ENCODE data around the gene ACAD10.
"Not testable (repeated sequence)": the region's sequence is repeated elsewhere in the genome, so short reads cannot be mapped to it uniquely, and the experiment has no call there.

The ACAD10 gene

DNA sequence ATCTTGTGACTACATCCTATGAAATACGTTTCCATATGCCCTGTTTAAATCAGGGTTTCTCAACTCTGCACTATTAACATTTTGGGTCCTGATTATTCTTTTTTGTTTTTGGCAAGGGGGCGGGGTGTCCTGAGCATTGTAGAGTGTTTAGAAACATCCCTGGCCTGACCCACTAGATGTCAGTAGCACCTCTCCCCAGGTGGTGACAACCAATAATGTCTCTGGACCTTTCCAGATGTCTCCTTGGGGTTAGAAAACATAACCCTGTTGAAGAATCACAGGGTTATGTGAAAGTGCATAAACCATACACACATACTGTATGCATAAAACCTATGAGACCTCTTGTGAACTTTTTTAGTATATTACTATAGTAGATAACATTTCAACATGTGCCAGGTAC is 1.4 kb downstream of the ACAD10 start:
- DNase-seq (ENCODE audit: low read depth): no peak

DNA sequence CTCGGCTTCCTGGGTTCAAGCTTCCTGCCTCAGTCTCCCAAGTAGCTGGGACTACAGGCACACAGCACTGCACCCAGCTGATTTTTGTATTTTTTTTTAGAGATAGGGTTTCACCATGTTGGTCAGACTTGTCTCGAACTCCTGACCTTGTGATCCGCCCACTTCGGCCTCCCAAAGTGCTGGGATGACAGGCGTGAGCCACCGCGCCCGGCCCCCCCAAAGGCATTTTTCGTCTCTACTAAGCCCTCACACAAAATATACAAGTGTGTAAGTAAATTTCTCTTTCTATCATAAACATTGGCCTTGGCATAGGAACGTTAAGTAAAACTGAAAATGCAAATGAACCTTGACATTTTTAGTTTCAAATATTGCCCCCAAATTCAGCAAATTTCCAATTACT is 2.1 kb downstream of the ACAD10 start:
- no peak for DNase-seq (ENCODE audit: low read depth)

DNA sequence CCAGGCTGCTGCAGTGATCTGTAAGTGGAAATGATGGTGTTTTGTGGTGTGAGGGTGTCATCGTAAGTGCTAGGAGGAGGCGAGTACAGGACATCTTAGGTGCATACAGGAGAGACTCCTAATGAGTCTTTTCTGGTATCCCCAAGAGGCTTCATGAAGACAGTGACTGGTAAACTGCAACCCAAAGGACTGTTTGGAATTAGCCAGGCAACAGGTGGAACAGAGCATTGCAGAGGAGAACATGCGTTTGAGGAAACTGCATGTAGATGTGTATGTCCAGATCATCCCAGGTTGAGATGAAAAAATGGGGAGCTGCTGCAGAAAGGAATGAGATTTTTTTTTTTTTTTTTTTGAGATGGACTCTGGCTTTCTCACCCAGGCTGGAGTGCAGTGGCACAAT is 5.4 kb downstream of the ACAD10 start:
- DNase-seq (ENCODE audit: low read depth): no peak

DNA sequence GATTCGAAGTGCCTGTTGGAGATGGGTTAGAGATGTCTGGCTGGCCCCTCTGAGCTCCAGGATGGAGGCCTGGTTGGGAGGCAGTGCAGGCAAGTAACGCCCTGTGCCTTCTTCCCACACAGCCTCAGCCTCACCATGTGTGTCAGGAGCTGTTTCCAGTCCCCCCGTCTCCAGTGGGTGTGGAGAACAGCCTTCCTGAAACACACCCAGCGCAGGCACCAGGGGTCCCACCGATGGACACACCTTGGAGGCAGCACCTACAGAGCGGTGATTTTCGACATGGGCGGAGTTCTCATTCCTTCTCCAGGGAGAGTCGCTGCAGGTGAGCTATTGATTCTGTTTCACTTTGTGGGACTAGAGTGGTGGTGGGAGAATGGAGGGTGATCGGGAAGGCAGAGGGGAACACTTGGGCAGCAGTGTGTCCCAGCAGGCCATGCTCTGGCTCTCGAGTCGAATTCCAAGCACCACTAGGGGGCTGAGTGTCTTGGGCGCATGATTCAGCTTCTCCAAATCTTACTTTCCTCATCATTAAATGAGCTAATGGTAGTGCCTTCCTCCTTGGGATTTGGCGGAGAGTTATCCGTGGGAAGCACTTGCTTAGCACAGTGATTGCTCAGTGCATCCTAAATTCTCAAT is 6.8 kb downstream of the ACAD10 start:
- peak; percentile 16 for DNase-seq (ENCODE audit: low read depth)

- DNase-seq (ENCODE audit: low read depth): no peak
Measured at GRCh38 chr12:111693818-111694217, 8.0 kb downstream of the ACAD10 start.

- no peak for DNase-seq (ENCODE audit: low read depth)
Measured at GRCh38 chr12:111699962-111700361, 14.1 kb downstream of the ACAD10 start.

DNA sequence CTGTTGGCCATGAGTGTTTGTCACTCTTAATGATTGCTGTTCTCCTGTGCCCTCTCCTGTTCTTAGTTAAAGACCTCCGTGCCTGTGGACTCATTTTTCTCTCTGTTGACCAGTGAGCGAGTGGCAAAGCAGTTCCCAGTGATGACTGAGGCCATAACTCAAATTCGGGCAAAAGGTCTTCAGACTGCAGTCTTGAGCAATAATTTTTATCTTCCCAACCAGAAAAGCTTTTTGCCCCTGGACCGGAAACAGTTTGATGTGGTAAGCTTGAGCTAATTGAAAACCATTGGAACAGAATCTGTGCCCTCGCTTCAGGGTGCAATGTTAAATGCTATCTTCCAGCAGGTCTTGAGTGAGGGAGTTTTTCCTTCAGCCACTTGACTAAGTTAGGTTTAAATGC is 19.8 kb downstream of the ACAD10 start:
- no peak for DNase-seq (ENCODE audit: low read depth)

- no peak for DNase-seq (ENCODE audit: low read depth)
Measured at GRCh38 chr12:111706145-111706544, 20.3 kb downstream of the ACAD10 start.

- DNase-seq (ENCODE audit: low read depth): no peak
Measured at GRCh38 chr12:111715279-111715678, 29.4 kb downstream of the ACAD10 start.

- not testable (repeated sequence) for DNase-seq (ENCODE audit: low read depth)
Measured at GRCh38 chr12:111719316-111719715, 33.5 kb downstream of the ACAD10 start.

- no peak for DNase-seq (ENCODE audit: low read depth)
Measured at GRCh38 chr12:111720457-111720856, 34.6 kb downstream of the ACAD10 start.

DNA sequence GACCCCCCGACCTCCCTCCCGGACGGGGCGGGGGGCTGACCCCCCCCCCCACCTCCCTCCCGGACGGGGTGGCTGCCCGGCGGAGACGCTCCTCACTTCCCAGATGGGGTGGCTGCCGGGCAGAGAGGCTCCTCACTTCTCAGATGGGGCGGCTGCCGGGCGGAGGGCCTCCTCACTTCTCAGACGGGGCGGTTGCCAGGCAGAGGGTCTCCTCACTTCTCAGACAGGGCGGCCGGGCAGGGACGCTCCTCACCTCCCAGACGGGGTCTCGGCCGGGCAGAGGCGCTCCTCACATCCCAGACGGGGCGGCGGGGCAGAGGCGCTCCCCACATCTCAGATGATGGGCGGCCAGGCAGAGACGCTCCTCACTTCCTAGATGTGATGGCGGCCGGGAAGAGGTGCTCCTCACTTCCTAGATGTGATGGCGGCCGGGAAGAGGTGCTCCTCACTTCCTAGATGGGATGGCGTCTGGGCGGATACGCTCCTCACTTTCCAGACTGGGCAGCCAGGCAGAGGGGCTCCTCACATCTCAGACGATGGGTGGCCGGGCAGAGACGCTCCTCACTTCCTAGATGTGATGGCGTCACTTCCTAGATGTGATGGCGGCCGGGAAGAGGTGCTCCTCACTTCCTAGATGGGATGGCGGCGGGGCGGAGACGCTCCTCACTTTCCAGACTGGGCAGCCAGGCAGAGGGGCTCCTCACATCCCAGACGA is 38.0 kb downstream of the ACAD10 start:
- not testable (repeated sequence) for DNase-seq (ENCODE audit: low read depth)

DNA sequence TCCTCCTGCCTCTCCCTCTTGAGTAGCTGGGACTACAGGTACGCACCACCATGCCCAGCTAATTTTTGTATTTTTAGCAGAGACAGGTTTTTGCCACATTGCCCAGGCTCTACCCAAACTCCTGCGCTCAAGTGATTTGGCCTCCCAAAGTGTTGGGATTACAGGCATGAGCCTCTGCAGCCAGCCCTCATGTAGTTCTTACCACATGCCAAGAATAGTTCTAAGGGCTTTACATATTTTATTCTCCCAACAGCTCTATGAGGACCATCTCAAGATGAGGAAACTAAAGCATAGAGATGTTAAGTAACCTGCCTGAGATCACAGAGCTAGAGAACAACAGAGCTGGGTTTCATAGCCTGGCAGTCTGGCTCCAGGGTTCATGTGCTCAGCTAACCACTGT is 42.9 kb downstream of the ACAD10 start:
- DNase-seq (ENCODE audit: low read depth): no peak

DNA sequence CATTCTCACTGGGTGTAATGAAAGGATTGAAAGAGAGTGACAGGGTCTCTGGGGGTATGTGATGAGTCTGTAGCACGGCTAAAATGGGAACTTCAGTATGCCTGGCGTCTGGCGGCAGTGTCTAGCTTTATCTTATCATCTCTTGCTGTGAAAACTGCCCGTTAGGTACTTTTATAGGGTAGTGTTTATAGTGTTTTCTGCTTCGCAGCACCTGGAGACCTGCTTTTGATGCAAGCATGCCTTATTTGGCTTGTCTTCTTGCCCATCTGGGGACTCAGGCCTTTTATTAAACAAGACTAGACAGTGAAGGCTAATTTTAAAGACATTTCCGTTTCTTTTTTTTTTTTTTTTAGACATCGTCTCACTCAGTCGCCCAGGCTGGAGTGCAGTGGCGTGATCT is 44.6 kb downstream of the ACAD10 start:
- no peak for DNase-seq (ENCODE audit: low read depth)

DNA sequence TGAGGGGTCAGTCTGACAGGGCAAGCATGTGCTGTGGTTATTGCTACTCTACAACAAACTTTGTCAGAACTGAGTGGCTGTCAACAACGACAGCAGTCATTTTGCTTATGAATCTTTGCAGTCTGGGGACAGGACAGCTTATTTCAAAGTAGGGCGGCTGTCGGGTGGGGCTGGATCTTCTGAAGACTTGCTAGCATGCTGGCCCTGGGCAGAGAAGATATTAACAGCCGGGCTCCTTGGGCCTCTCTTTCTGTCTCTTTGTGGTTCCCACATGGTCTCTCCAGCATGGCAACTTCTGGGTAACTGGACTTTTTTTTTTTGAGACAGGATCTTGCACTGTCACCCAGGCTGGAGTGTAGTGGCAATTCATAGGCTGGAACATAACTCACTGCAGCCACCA is 46.9 kb downstream of the ACAD10 start:
- no peak for DNase-seq (ENCODE audit: low read depth)

DNA sequence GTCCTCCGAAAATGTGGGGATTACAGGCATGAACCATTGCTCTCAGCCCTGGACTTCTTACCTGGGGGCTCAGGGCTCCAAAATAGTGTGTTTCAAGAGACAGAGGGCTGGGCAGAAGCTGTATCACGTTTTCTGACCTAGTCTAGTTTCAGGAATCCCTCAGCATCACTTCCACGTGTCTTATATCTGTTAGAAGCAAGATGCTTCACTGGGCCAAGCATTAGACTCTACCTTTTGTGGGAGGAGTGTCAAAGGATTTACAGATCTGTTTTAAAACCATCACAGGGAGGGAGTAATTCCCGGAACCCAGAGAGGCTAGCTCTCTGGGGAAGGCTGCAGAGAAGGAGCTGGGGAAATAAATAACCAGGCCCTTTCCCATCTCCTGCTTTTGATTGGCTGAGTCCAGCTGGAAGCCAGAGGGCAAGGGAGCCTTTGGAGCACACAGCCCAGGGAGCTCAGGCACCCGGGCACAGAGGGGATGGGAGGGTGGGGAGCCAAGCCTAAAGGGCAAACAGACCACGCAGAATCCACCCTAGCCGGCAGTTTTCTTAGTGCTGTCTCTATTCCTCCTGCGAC is 47.6 kb downstream of the ACAD10 start:
- DNase-seq (ENCODE audit: low read depth): no peak

DNA sequence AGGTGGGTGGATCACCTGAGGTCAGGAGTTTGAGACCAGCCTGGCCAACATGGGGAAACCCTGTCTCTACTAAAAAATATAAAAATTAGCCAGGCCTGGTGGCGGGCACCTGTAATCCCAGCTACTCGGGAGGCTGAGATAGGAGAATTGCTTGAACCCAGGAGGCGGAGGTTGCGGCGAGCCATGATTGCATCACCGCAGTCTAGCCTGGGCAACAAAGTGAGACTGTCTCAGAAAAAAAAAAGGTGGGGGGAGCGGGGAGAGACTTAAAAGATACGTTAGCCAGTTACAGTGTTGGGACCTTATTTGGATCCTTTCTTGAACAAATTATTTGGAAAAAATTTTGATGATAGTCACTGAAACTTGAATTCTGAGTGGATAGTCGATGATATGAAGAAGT is 53.7 kb downstream of the ACAD10 start:
- DNase-seq (ENCODE audit: low read depth): not testable (repeated sequence)

DNA sequence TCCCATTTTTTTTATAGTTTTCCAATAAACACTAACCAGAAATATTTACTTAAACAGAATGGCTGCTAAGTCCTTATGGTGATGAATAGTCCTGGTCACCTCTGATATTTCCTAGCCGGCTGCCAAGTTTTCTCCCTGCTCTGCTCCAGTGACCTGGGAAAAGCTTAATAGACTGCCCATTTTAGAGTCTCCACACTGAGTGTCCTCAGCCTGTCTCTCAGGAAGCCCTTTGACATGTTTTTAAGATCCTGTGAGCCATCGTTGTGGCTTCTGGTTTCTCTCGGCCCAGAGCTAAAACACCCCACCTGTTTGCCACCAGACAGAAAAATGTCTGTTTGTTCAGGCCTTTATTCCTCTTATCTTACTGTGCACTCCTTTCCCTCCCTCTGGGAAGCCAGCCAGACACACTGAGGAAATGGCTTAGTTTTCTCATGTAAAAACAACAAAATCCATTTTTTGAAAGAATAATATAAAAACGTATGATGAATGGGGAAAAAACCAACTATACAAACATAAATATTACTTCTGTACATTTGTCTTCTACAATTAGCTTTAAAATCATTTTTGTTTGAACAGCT is 55.5 kb downstream of the ACAD10 start:
- DNase-seq (ENCODE audit: low read depth): no peak

DNA sequence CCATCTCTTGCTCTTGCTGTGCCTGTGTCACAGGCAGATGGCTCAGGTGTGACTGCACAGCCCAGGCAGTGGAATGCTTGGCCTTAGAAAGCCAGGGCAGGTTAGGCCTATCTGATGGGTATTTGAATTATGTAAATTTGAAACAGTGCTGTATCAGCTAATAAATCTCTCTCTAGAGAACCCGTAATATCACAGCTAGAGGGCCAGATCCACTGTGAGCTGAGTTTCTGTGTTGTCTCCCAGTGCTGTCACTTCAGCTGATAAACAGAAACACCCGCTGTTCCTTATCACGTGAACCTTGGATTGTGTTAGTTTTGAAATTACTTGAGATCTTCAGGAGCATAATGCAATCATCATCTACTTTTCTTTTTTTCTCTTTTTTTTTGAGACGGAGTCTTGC is 59.4 kb downstream of the ACAD10 start:
- DNase-seq (ENCODE audit: low read depth): no peak

- DNase-seq (ENCODE audit: low read depth): no peak
Measured at GRCh38 chr12:111747333-111747732, 61.5 kb downstream of the ACAD10 start.

GRCh38 chr12:111748151-111748672 is 62.4 kb downstream of the ACAD10 start:
- no peak for DNase-seq (ENCODE audit: low read depth)

GRCh38 chr12:111748867-111749266 is 63.0 kb downstream of the ACAD10 start:
- DNase-seq (ENCODE audit: low read depth): no peak

DNA sequence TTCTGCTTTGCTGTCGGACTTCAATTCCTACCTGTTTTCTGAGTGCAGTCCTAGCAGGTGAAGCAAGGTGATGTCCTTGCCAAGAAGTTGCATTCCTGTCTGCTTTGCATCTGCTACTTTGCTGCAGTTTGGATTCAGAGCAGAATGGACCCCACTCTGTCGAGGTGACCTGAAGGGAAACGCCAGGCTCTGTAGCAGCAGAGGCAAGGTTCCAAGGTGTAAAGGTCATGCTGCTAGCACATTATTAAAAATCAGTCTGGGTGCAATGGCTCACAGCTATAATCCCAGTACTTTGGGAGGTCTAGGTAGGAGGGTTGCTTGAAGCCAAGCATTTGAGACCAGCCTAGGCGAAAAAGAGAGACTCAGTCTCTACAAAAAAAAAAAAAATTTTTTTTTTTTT is 63.5 kb downstream of the ACAD10 start:
- no peak for DNase-seq (ENCODE audit: low read depth)

Measured in EH (cell line).